Heart left ventricle (tissue), 16 donors: ENCODE measurements around the gene AHNAK2. TPM values are rescaled to one million over a fixed set of nuclear protein-coding genes. Genes with fewer than 3 reads are reported as not detected.
"Not testable (repeated sequence)": the region's sequence is repeated elsewhere in the genome, so short reads cannot be mapped to it uniquely, and the experiment has no call there.

Experiments
- ATAC-seq, 4 donors: fragments of 200-7000 bp; cut with Tn5 transposase; one replicate each; pipeline ENCODE4 v1.9.1; 2020 to 2022; ENCODE audit warnings: moderate library complexity in 4 of 4, mild to moderate bottlenecking in 3 of 4, moderate number of reproducible peaks in 1 of 4
- DNase-seq, 5 donors: peaks; one replicate each; pipeline ENCODE4 v3.0.0-alpha.2; 2020
- H3K27ac ChIP-seq, 12 donors: fragments of 200-600 bp; sonication (generic) in 4 of 12; one replicate each; pipeline versions ENCODE4 v1.5.0 to v1.8.0; 2016 to 2022; ENCODE audit warnings: mild to moderate bottlenecking in 2 of 12
- H3K27me3 ChIP-seq, 9 donors: fragments of 200-600 bp; sonication (generic) in 2 of 9; one replicate each; pipeline versions ENCODE4 v1.5.1 to v1.8.0; 2016 to 2022; ENCODE audit warnings: mild to moderate bottlenecking in 3 of 9
- H3K36me3 ChIP-seq, 9 donors: fragments of 200-600 bp; sonication (generic) in 2 of 9; one replicate each; pipeline versions ENCODE4 v1.5.0 to v1.8.0; 2018 to 2022; ENCODE audit warnings: mild to moderate bottlenecking in 2 of 9
- H3K4me1 ChIP-seq, 12 donors: fragments of 200-600 bp; sonication (generic) in 4 of 12; one replicate each; pipeline versions ENCODE4 v1.5.0 to v1.8.0; 2016 to 2022; ENCODE audit warnings: mild to moderate bottlenecking in 3 of 12
- H3K4me3 ChIP-seq, 12 donors: fragments of 200-600 bp; sonication (generic) in 4 of 12; one replicate each; pipeline versions ENCODE4 v1.5.0 to v1.8.0; 2017 to 2022; ENCODE audit warnings: mild to moderate bottlenecking in 9 of 12, moderate library complexity in 4 of 12
- H3K9me3 ChIP-seq, 12 donors: fragments of 200-600 bp; sonication (generic) in 4 of 12; one replicate each; pipeline versions ENCODE4 v1.5.0 to v1.8.0; 2016 to 2022; ENCODE audit warnings: mild to moderate bottlenecking in 1 of 12
- POLR2A ChIP-seq, 2 donors: fragments of 450-650 bp; IDR thresholded peaks; one replicate each; pipeline ENCODE4 v1.6.1; 2017; ENCODE audit warnings: antibody characterized with exemption in 2 of 2, mild to moderate bottlenecking in 2 of 2, moderate library complexity in 2 of 2
- WGBS, 4 donors: extraction: QIAGEN DNeasy Blood & Tissue Kit in 2 of 4; methylation state at CpG; one replicate each; pipeline versions ENCODE4 v1.1.5 to v1.1.7; 2013 to 2018; 5-methylcytosine and 5-hydroxymethylcytosine counted together
- intact Hi-C, 10 donors: fragments of 100-400 bp; cut with DNase I; formaldehyde crosslinking; loops; one replicate each; pipeline versions ENCODE4 v1.11.1 to v1.14.2; 2022
- polyA plus RNA-seq, 2 donors: library from polyadenylated mRNA; stranded (reverse); fragments of 200-250 nt; gene quantifications; one replicate each; pipeline ENCODE4 v1.2.3, GENCODE V29; 2013
- total RNA-seq, 9 donors: library from RNA; depleted of rRNA in 2 of 9; stranded (reverse); fragments of >200 nt in 2 of 9; fragmentation: NEBNext Ultra II Directional in 3 of 9; extraction: Animal tissue kit (Norgen Biotek cat#: 25700) in 3 of 9; gene quantifications; one replicate each; pipeline versions ENCODE4 v1.1.0 to v1.2.4, GENCODE V29; 2016 to 2023
- TF ChIP-seq, protein P1 (sequence below), 12 donors: fragments of 200-600 bp; sonication (generic) in 4 of 12; IDR thresholded peaks; one replicate each; pipeline versions ENCODE4 v1.5.0 to v1.8.0; 2018 to 2022; ENCODE audit warnings: antibody characterized with exemption in 12 of 12, mild to moderate bottlenecking in 5 of 12
- donor health status: ischemic (EF 13 %, LVEDD 7.1; RV severe dilation, severe dysfunction).
- donor health status: healthy with polysubstance abuse.
- donor health status: DM: no; HTN: yes; CAD: no.
- donor health status: DM: no; HTN: no; CAD: no.
- donor health status: ischemic (EF 25% LVEDD 6.9; RV normal size, moderate dysfunction).
- donor health status: ischemic (EF 25% LVEDD 5.7; RV mildly dilated, moderate dysfunction).
- donor health status: healthy.
- donor health status: DM: yes; HTN: yes; CAD: no.
- donor health status: ischemic (EF 35%, LVEDD 5.7; RV mildly dilated, moderate dysfunction).
- donor health status: nonischemic (EF 11% LVEDD 7.7; RV severe dilation, severe dysfunction).
- donor health status: DM: yes; HTN: yes; CAD: no.
- donor health status: PGD.
- donor health status: ischemic (EF 29% LVEDD 5.4; RV normal size, mild dysfunction).
- donor health status: nonischemic (EF 23%, LVEDD 6.1; RV moderate dilation, normal function).

Gene AHNAK2
- total and polyA plus RNA-seq, 11 donors: 1.5 to 22.3 (median 2.9) TPM

GRCh38 chr14:104944016-104944308 lies 34.2 kb downstream of the AHNAK2 start:
- ATAC-seq, H3K27me3 ChIP-seq, H3K27ac ChIP-seq, intact Hi-C loops, H3K4me1 ChIP-seq, DNase-seq, H3K36me3 ChIP-seq, H3K9me3 ChIP-seq, H3K4me3 ChIP-seq: not testable (repeated sequence)
- WGBS, 4 donors: 80 to 92% (median 88%) methylated on average over 5 to 6 of the region's 6 CpGs

DNA sequence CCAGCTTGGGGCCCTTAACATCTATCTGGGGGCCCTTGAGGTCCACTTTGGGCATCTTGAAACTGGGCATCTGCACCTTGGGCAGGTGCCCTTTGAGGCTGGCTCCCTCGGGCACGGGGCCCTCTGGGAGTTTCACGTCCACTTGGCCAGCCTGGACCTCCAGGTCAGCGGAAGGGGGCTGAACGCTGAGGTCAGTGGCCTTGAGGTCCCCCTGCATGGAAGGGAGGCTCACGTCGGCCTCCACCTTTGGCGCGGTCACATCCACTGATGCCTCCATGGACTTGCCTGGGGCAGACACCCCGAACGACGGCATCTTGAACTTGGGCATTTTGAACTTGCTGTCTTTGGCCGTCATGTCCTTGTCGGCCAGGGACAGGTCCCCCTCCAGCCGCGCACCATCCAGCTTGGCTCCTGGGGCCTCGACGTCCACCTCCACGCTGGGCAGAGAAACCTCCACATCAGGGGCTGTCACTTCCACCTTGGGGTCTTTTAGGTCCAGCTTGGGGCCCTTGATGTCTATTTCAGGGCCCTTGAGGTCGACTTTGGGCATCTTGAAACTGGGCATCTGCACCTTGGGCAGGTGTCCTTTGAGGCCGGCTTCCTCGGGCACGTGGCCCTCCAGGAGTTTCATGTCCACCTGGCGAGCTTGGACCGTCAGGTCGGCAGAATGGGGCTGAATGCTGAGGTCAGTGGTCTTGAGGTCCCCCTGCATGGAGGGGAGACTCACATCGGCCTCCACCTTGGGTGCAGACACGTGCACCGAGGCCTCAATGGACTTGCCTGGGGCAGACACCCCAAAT lies 34.8 kb downstream of the AHNAK2 start:
- peak in 3 of 5 donors; percentile 3 to 45 (median 16) for DNase-seq
- H3K4me3 ChIP-seq, H3K9me3 ChIP-seq, H3K36me3 ChIP-seq, H3K27ac ChIP-seq, H3K27me3 ChIP-seq, ATAC-seq, H3K4me1 ChIP-seq, intact Hi-C loops: not testable (repeated sequence)
- 85 to 93% (median 89%) methylated on average over 21 to 29 of the region's 29 CpGs for WGBS, 4 donors

GRCh38 chr14:104942586-104942985 lies 35.6 kb downstream of the AHNAK2 start:
- ATAC-seq (no peak), DNase-seq (peak in 2 of 5 donors; percentile 4 to 21)
- peaks cover 0 to 4% (median 0%) of the 10 kb centered on the region in 9 donors for H3K27me3 ChIP-seq
- peaks cover 0 to 3% (median 0%) of the 10 kb centered on the region in 12 donors for H3K4me1 ChIP-seq
- no peak for TF ChIP-seq POLR2A (IDR thresholded peaks at IDR 0.05)
- TF ChIP-seq, protein P1, sequence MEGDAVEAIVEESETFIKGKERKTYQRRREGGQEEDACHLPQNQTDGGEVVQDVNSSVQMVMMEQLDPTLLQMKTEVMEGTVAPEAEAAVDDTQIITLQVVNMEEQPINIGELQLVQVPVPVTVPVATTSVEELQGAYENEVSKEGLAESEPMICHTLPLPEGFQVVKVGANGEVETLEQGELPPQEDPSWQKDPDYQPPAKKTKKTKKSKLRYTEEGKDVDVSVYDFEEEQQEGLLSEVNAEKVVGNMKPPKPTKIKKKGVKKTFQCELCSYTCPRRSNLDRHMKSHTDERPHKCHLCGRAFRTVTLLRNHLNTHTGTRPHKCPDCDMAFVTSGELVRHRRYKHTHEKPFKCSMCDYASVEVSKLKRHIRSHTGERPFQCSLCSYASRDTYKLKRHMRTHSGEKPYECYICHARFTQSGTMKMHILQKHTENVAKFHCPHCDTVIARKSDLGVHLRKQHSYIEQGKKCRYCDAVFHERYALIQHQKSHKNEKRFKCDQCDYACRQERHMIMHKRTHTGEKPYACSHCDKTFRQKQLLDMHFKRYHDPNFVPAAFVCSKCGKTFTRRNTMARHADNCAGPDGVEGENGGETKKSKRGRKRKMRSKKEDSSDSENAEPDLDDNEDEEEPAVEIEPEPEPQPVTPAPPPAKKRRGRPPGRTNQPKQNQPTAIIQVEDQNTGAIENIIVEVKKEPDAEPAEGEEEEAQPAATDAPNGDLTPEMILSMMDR (IDR thresholded peaks at IDR 0.05): no peak
- H3K9me3 ChIP-seq: no peaks in the 10 kb centered on the region
- no peaks in the 10 kb centered on the region for H3K36me3 ChIP-seq
- no peak overlapping the region for H3K27ac ChIP-seq
- intact Hi-C loops: no loop called here
- no peak overlapping the region for H3K4me3 ChIP-seq
- 91 to 96% (median 92%) methylated on average over 16 of the region's 16 CpGs for WGBS, 4 donors

DNA sequence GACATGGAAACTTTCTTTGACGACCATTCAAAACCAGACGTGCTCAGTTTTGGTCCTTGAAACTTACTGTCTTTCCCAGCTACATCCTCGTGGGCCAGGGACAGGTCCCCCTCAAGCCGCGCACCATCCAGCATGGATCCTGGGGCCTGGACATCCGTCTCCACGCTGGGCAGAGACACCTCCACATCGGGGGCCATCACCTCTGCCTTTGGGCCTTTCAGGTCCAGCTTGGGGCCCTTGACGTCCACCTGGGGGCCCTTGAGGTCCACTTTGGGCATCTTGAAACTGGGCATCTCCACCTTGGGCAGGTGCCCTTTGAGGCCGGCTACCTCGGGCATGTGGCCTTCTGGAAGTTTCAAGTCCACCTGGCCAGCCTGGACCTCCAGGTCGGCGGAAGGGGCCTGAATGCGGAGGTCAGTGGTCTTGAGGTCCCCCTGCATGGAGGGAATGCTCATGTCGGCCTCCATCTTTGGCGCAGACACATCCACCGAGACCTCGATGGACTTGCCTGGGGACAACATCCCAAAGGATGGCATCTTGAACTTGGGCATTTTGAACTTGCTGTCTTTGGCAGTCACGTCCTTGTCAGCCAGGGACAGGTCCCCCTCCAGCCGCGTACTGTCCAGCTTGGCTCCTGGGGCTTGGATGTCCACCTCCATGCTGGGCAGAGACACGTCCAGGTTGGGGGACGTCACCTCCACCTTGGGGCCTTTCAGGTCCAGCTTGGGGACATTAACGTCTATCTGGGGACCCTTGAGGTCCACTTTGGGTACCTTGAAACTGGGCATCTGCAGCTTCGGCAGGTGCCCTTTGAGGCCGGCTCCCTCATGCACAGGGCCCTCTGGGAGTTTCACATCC lies 36.4 kb downstream of the AHNAK2 start:
- WGBS, 4 donors: 91 to 95% (median 93%) methylated on average over 23 to 26 of the region's 26 CpGs
- TF ChIP-seq, protein P1 (IDR thresholded peaks at IDR 0.05): no peak
- TF ChIP-seq POLR2A (IDR thresholded peaks at IDR 0.05): no peak
- no peaks in the 10 kb centered on the region for H3K36me3 ChIP-seq

GRCh38 chr14:104940526-104941150 lies 37.5 kb downstream of the AHNAK2 start:
- Histone ChIP-seq H3K4me3 (no peak overlapping the region), H3K27me3 (peaks cover 0 to 7% (median 0%) of the 10 kb centered on the region in 9 donors), H3K27ac (no peak overlapping the region), H3K9me3 (no peaks in the 10 kb centered on the region), H3K36me3 (no peaks in the 10 kb centered on the region), H3K4me1 (peaks cover 0 to 3% (median 0%) of the 10 kb centered on the region in 12 donors)
- 77 to 84% (median 80%) methylated on average over 3 of the region's 3 CpGs for WGBS, 4 donors
- no peak for DNase-seq
- TF ChIP-seq POLR2A (IDR thresholded peaks at IDR 0.05): no peak
- no peak for ATAC-seq
- intact Hi-C loops: no loop called here

More for the DNA sequence above, 36.4 kb downstream of the AHNAK2 start:
- Histone ChIP-seq H3K4me1 (peaks cover 0 to 3% (median 0%) of the 10 kb centered on the region in 12 donors), H3K4me3 (no peak overlapping the region), H3K27me3 (peaks cover 0 to 6% (median 0%) of the 10 kb centered on the region in 9 donors), H3K27ac (no peak overlapping the region), H3K9me3 (no peaks in the 10 kb centered on the region)
- ATAC-seq (no peak), DNase-seq (peak in 1 of 5 donors; percentile 42)
- intact Hi-C loops: no loop called here
